Neural progenitor cell (in vitro differentiated cells): ENCODE results near the gene RIT1.
"Not testable (repeated sequence)": the region's sequence is repeated elsewhere in the genome, so short reads cannot be mapped to it uniquely, and the experiment has no call there.

Experiments
- EZH2 ChIP-seq: fragments of 200-600 bp; sonication (generic); IDR thresholded peaks from 2 replicates; pipeline ENCODE4 v1.6.1; 2017; ENCODE audit warnings: antibody characterized with exemption, mild to moderate bottlenecking, moderate library complexity
- TF ChIP-seq, protein P1 (sequence below): fragments of 200-600 bp; sonication (generic); IDR thresholded peaks from 2 replicates; pipeline ENCODE4 v1.5.1; 2017; ENCODE audit warnings: antibody characterized with exemption, mild to moderate bottlenecking

DNA sequence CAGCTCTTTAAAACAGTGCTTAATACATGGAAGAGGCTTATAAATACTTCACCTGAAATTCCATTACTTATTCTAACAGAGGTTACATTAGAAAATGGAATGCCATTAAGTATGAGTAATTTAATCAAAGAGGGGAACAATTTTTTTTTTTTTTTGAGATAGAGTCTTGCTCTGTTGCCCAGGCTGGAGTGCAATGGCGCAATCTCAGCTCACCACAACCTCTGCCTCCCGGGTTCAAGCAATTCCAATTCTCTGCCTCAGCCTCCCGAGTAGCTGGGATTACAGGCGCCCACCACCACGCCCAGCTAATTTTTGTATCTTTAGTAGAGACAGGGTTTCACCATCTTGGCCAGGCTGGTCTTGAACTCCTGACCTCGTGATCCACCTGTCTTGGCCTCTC is 15.5 kb downstream of the RIT1 start:
- TF ChIP-seq, protein P1, sequence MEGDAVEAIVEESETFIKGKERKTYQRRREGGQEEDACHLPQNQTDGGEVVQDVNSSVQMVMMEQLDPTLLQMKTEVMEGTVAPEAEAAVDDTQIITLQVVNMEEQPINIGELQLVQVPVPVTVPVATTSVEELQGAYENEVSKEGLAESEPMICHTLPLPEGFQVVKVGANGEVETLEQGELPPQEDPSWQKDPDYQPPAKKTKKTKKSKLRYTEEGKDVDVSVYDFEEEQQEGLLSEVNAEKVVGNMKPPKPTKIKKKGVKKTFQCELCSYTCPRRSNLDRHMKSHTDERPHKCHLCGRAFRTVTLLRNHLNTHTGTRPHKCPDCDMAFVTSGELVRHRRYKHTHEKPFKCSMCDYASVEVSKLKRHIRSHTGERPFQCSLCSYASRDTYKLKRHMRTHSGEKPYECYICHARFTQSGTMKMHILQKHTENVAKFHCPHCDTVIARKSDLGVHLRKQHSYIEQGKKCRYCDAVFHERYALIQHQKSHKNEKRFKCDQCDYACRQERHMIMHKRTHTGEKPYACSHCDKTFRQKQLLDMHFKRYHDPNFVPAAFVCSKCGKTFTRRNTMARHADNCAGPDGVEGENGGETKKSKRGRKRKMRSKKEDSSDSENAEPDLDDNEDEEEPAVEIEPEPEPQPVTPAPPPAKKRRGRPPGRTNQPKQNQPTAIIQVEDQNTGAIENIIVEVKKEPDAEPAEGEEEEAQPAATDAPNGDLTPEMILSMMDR, result not testable (repeated sequence)
- TF ChIP-seq EZH2, result not testable (repeated sequence)
